Tibial nerve (tissue), 4 donors: ENCODE measurements around the gene LAP3. TPM values are rescaled to one million over a fixed set of nuclear protein-coding genes. Genes with fewer than 3 reads are reported as not detected.

Experiments used
- DNase-seq, 2 donors: peaks; one replicate each; pipeline ENCODE4 v3.0.0-alpha.2; 2019; ENCODE audit warnings: low spot score in 2 of 2
- H3K27ac ChIP-seq, 4 donors: fragments of 200-600 bp; sonication (generic) in 3 of 4; one replicate each; pipeline ENCODE4 v1.5.1; 2017 to 2019; ENCODE audit warnings: mild to moderate bottlenecking in 1 of 4
- H3K27me3 ChIP-seq, 2 donors: fragments of 200-600 bp; sonication (generic) in 1 of 2; one replicate each; pipeline versions ENCODE4 v1.5.1 to v1.6.0; 2017 to 2019
- H3K36me3 ChIP-seq, 3 donors: fragments of 200-600 bp; sonication (generic); one replicate each; pipeline ENCODE4 v1.5.1; 2018 to 2019
- H3K4me1 ChIP-seq, 4 donors: fragments of 200-600 bp; sonication (generic) in 3 of 4; one replicate each; pipeline ENCODE4 v1.5.1; 2017 to 2019
- H3K4me3 ChIP-seq, 4 donors: fragments of 200-600 bp; sonication (generic) in 3 of 4; one replicate each; pipeline ENCODE4 v1.5.1; 2017 to 2019; ENCODE audit warnings: mild to moderate bottlenecking in 1 of 4, moderate library complexity in 1 of 4
- H3K9me3 ChIP-seq, 4 donors: fragments of 200-600 bp; sonication (generic) in 3 of 4; one replicate each; pipeline ENCODE4 v1.5.1; 2017 to 2019
- EP300 ChIP-seq, 2 donors: sonication (generic); formaldehyde crosslinking; IDR thresholded peaks; one replicate each; pipeline ENCODE4 v1.6.1; 2017; ENCODE audit warnings: antibody characterized with exemption in 2 of 2, mild to moderate bottlenecking in 1 of 2
- POLR2A ChIP-seq, 2 donors: fragments of 450-650 bp; IDR thresholded peaks; one replicate each; pipeline ENCODE4 v1.6.1; 2017; ENCODE audit warnings: antibody characterized with exemption in 2 of 2, mild to moderate bottlenecking in 2 of 2, moderate library complexity in 2 of 2
- WGBS, 2 donors: methylation state at CpG; one replicate each; pipeline ENCODE4 v1.1.5; 2018; 5-methylcytosine and 5-hydroxymethylcytosine counted together
- total RNA-seq, 4 donors: library from RNA; depleted of rRNA; stranded (reverse); fragments of >200 nt; gene quantifications; one replicate each; pipeline ENCODE4 v1.1.0, GENCODE V29; 2016
- TF ChIP-seq, protein P1 (sequence below), 5 experiments: fragments of 200-600 bp in 3 of 5; fragments of 450-650 bp in 2 of 5; sonication (generic) in 3 of 5; IDR thresholded peaks; one replicate each; pipeline ENCODE4 v1.5.1; 2016 to 2019; ENCODE audit warnings: antibody characterized with exemption in 5 of 5, mild to moderate bottlenecking in 3 of 5, moderate library complexity in 2 of 5

Gene LAP3
- total RNA-seq, 4 donors from 2014 or later = 63.2 to 110 (median 73.3) TPM

DNA sequence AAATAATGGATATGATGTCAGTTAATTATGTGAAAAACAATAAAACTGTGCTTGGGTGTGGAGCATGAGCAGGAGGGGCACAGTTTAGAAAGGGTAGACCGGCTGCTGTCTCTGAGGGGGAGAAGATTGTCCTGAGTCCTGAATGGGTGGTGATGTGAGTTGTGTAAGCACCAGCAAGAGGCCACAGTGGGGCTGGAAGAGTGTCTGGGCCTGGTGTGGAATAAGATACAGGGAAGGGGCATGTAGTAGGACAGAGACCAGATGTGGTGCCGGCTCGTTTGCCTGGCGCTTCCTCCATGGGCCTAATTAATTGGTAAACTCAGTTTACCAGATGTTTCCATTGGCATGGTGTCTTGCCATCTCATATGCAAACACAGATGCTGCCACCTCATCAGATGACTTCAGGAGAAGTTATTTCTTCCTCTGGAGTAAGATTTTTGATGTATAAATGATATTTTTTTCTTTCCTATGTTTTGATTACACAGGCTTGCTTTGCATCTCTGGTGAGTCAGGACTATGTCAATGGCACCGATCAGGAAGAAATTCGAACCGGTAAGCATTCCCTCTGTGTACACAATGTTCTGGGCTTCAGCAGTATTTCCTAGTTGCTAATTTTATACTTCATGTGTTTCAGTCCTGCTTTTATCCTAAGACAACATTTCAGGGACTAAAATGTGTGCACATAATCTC lies 42.6 kb downstream of the LAP3 start:
- H3K4me1 ChIP-seq = peaks cover 0 to 46% (median 15%) of the 10 kb centered on the region in 4 donors
- H3K4me3 ChIP-seq = no peak overlapping the region
- no peaks in the 10 kb centered on the region for H3K9me3 ChIP-seq
- peaks cover 2 to 77% (median 20%) of the 10 kb centered on the region in 3 donors for H3K36me3 ChIP-seq
- 71 to 79% methylated on average over 7 of the region's 7 CpGs for WGBS, 2 donors
- TF ChIP-seq POLR2A (IDR thresholded peaks at IDR 0.05) (no peak), EP300 (IDR thresholded peaks at IDR 0.05) (no peak)
- TF ChIP-seq, protein P1, sequence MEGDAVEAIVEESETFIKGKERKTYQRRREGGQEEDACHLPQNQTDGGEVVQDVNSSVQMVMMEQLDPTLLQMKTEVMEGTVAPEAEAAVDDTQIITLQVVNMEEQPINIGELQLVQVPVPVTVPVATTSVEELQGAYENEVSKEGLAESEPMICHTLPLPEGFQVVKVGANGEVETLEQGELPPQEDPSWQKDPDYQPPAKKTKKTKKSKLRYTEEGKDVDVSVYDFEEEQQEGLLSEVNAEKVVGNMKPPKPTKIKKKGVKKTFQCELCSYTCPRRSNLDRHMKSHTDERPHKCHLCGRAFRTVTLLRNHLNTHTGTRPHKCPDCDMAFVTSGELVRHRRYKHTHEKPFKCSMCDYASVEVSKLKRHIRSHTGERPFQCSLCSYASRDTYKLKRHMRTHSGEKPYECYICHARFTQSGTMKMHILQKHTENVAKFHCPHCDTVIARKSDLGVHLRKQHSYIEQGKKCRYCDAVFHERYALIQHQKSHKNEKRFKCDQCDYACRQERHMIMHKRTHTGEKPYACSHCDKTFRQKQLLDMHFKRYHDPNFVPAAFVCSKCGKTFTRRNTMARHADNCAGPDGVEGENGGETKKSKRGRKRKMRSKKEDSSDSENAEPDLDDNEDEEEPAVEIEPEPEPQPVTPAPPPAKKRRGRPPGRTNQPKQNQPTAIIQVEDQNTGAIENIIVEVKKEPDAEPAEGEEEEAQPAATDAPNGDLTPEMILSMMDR (IDR thresholded peaks at IDR 0.05) = no peak
- H3K27ac ChIP-seq = no peak overlapping the region
- no peak for DNase-seq
- H3K27me3 ChIP-seq = no peaks in the 10 kb centered on the region

DNA sequence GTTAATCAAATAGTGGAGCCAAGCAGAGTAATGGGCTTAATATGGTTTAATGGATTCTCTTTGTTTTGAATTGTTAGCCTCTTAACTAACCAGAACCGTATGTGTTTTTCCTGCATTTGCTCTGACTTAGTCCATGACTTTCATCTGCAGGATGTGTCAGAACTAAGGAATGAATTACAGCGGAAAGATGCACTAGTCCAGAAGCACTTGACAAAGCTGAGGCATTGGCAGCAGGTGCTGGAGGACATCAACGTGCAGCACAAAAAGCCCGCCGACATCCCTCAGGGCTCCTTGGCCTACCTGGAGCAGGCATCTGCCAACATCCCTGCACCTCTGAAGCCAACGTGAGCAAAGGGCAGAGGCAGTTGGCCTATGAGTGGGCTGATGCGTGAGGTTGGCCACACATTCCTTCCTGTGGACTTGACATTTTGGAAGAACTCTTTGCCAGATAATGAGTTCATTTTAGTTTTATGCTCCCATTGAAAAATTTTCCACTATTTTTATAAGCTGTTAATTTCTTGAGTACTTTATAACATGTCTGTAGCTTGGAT lies 46.5 kb downstream of the LAP3 start:
- no peak for TF ChIP-seq POLR2A (IDR thresholded peaks at IDR 0.05)
- DNase-seq = no peak
- Histone ChIP-seq H3K4me3 (no peak overlapping the region), H3K27me3 (no peaks in the 10 kb centered on the region), H3K27ac (no peak overlapping the region), H3K36me3 (peaks cover 2 to 91% (median 47%) of the 10 kb centered on the region in 3 donors), H3K4me1 (peaks cover 0 to 17% (median 0%) of the 10 kb centered on the region in 4 donors), H3K9me3 (no peaks in the 10 kb centered on the region)
- 62 to 70% methylated on average over 7 of the region's 7 CpGs for WGBS, 2 donors

DNA sequence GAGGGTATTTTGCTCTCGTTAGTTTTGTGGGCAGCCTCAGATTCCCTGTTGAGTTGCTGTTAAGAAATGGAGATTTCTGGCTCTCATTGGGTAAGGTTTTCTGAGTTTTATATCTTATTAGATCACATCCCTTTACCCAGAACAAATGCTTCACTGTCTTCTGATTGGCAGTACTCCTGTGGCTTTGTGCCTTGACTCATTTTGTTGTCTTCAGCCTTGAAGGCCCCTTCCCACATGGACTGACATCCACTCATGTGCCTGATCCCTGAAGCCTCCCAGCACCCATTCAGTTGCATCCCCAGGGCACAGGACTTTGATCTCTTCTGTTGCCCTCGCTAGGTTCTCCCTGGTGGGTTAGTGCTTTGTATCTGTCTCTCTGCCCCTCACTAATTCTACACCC lies 47.8 kb downstream of the LAP3 start:
- peaks cover 2 to 98% (median 47%) of the 10 kb centered on the region in 3 donors for H3K36me3 ChIP-seq
- TF ChIP-seq POLR2A (IDR thresholded peaks at IDR 0.05) = no peak
- TF ChIP-seq, protein P1 (IDR thresholded peaks at IDR 0.05) = no peak
- TF ChIP-seq EP300 (IDR thresholded peaks at IDR 0.05) = no peak
- H3K4me1 ChIP-seq = peaks cover 0 to 6% (median 0%) of the 10 kb centered on the region in 4 donors
- 43 to 44% methylated on average over 2 of the region's 2 CpGs for WGBS, 2 donors
- no peaks in the 10 kb centered on the region for H3K9me3 ChIP-seq
- no peak for DNase-seq
- H3K27ac ChIP-seq = no peak overlapping the region
- H3K27me3 ChIP-seq = no peaks in the 10 kb centered on the region
- H3K4me3 ChIP-seq = no peak overlapping the region

DNA sequence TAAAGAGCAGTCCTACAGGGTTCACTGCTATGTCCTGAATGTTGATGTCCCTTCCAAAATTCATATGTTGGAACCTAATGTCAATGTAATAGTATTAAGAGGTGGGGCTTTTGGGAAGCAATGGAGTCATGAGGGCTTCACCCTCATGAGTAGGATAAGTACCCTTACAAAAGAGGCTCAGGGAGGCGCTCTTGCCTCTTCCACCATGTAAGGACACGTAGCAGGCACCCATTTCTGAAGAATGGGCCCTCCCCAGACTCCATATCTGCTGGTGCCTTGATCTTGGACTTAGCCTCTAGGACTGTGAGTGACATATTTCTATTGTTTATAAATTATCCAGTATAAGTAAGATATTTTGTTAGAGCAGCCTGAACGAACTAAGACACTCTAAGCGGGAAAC lies 53.2 kb downstream of the LAP3 start:
- H3K27me3 ChIP-seq = no peaks in the 10 kb centered on the region
- no peaks in the 10 kb centered on the region for H3K4me1 ChIP-seq
- no peak overlapping the region for H3K27ac ChIP-seq
- H3K36me3 ChIP-seq = peaks cover 0 to 97% (median 37%) of the 10 kb centered on the region in 3 donors
- no peak for DNase-seq
- no peak overlapping the region for H3K4me3 ChIP-seq
- no peaks in the 10 kb centered on the region for H3K9me3 ChIP-seq
- no peak for TF ChIP-seq EP300 (IDR thresholded peaks at IDR 0.05)
- no peak for TF ChIP-seq POLR2A (IDR thresholded peaks at IDR 0.05)
- TF ChIP-seq, protein P1 (IDR thresholded peaks at IDR 0.05) = no peak
- 87 to 89% methylated on average over 4 of the region's 4 CpGs for WGBS, 2 donors

DNA sequence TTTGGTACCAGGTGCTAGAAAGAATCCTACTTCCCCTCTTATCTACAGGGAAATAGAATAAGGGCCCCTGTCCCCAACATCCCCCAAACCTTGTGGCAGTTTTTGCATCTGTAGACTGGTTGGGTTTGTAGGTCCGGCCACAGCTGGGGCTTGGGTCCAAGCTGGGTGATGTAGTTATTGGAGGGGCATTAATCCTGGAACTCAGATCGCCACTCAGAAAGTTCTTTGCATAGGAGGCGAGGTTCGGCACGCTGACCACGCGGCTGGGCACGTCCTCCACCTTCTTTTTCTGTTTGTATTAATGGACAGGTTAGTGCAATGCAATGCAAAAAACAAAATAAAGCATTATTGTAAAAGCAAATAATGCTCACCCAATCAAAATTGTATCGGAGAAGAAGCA lies 56.6 kb downstream of the LAP3 start:
- no peak for DNase-seq
- Histone ChIP-seq H3K4me1 (peaks cover 0 to 6% (median 0%) of the 10 kb centered on the region in 4 donors), H3K27ac (no peak overlapping the region), H3K4me3 (no peak overlapping the region), H3K36me3 (peaks cover 0 to 81% (median 17%) of the 10 kb centered on the region in 3 donors), H3K9me3 (no peaks in the 10 kb centered on the region), H3K27me3 (no peaks in the 10 kb centered on the region)
- WGBS, 2 donors = 92 to 95% methylated on average over 9 of the region's 9 CpGs
- TF ChIP-seq POLR2A (IDR thresholded peaks at IDR 0.05) (no peak), EP300 (IDR thresholded peaks at IDR 0.05) (no peak)
- TF ChIP-seq, protein P1 (IDR thresholded peaks at IDR 0.05) = no peak
